ENCODE data around the gene CDC27. TPM values are rescaled to one million over a fixed set of nuclear protein-coding genes. Genes with fewer than 3 reads are reported as not detected.

CDC27 gene
- total RNA-seq, 1 experiment from 2014 or later = 191 TPM

DNA sequence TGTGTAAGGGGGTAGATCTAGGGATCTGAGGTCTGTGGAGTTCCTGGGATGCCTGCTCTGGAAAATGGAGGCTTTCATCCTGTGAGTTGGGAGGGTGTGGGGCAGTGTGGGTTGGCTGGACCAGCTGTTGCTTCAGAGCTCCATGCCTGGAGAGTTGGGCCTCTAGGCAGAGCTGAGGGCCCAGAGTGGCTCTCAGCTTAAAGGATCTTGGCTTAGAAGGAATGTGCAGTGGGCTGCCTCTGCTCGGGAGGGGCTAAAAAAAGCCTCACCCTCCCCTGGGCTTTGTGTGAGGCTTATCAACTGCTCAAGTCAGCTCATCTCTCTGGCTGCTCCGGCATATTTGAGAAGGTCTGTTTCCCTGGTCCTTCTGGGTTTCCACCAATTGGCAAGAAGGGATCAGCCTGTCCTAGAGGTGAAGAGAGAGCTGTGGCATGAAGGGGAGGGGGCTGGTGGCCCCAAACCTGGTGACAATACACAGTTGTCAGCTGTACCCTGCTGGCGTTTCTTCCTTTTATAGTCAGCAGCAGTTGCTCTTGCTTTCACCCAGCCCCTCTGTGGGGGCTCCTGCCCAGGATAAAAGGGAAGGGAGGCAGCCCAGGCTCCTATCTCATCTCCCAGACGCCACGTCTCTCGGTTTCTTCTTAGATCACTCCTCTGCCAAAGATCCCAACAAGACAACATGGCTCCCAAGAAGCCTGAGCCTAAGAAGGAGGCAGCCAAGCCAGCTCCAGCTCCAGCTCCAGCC is 19.8 kb upstream of the CDC27 start, which contains the start of gene MYL4:
Gene MYL4 (plus strand): TSS at position 605 of the 745 bp plus-strand sequence. CDS start 75 bp downstream, at position 680.
- Histone ChIP-seq H3K4me2 (ENCODE audit: low read length) (no peak within 1 kb of the TSS), H3K9me2 (ENCODE audit: insufficient read depth) (no peaks in the 10 kb centered on the region), H3K27ac (ENCODE audit: low read depth, low read length) (no peak within 1 kb of the TSS), H3K4me1 (ENCODE audit: control insufficient read depth in 1 of 2, insufficient read depth in 2 of 2, low read length in 2 of 2) (peaks cover 9 to 16% of the 10 kb centered on the region in 2 experiments), H3K9ac (ENCODE audit: low read length) (no peak within 1 kb of the TSS), H3K79me2 (ENCODE audit: insufficient read depth, low read length) (no peaks in the 10 kb centered on the region), H3K4me3 (replicated peaks in 1 of 2; ENCODE audit: low read depth in 1 of 2, low read length in 2 of 2) (no peak within 1 kb of the TSS), H2AFZ (ENCODE audit: low read depth, low read length, poor library complexity, severe bottlenecking) (no peak within 1 kb of the TSS), H3K27me3 (ENCODE audit: insufficient read depth, low read length) (no peaks in the 10 kb centered on the region), H4K20me1 (ENCODE audit: insufficient read depth) (no peaks in the 10 kb centered on the region), H3K36me3 (ENCODE audit: control insufficient read depth in 1 of 2, insufficient read depth in 2 of 2, low read length in 2 of 2) (no peaks in the 10 kb centered on the region), H3K9me3 (ENCODE audit: control insufficient read depth in 1 of 2, insufficient read depth in 1 of 2, low read depth in 1 of 2, low read length in 2 of 2) (no peaks in the 10 kb centered on the region)
- intact Hi-C loops (cut with micrococcal nuclease) = no loop called here
- no TSS peak for BruUV-seq (replicated peaks)
- ChIA-PET RAD21 (ENCODE audit: low non-redundant PET in 1 of 2, low total read pairs in 2 of 2, uncharacterized antibody in 2 of 2, unreplicated experiment in 2 of 2) (no interaction called here), POLR2A (no interaction called here), CTCF (no interaction called here)
- TF ChIP-seq SP1 (IDR thresholded peaks at IDR 0.05; ENCODE audit: low read depth) = no peak
- TF ChIP-seq EGR1 (IDR thresholded peaks at IDR 0.05; ENCODE audit: low read depth) = no peak
- TF ChIP-seq CBX3 (IDR thresholded peaks at IDR 0.05; ENCODE audit: low read depth) = no peak
- TF ChIP-seq, protein P1, sequence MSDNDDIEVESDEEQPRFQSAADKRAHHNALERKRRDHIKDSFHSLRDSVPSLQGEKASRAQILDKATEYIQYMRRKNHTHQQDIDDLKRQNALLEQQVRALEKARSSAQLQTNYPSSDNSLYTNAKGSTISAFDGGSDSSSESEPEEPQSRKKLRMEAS (IDR thresholded peaks at IDR 0.05) = no peak
- ATAC-seq (no peak), DNase-seq (ENCODE audit: low read depth, low spot score) (no peak)

- DNase-seq (ENCODE audit: low read depth, low spot score) = no peak
- Histone ChIP-seq H3K9ac (ENCODE audit: low read length) (no peak overlapping the region), H3K4me1 (ENCODE audit: control insufficient read depth in 1 of 2, insufficient read depth in 2 of 2, low read length in 2 of 2) (peaks cover 9 to 16% of the 10 kb centered on the region in 2 experiments), H3K36me3 (ENCODE audit: control insufficient read depth in 1 of 2, insufficient read depth in 2 of 2, low read length in 2 of 2) (no peaks in the 10 kb centered on the region), H4K20me1 (ENCODE audit: insufficient read depth) (no peaks in the 10 kb centered on the region), H2AFZ (ENCODE audit: low read depth, low read length, poor library complexity, severe bottlenecking) (no peak overlapping the region), H3K4me2 (ENCODE audit: low read length) (no peak overlapping the region), H3K79me2 (ENCODE audit: insufficient read depth, low read length) (no peaks in the 10 kb centered on the region), H3K4me3 (replicated peaks in 1 of 2; ENCODE audit: low read depth in 1 of 2, low read length in 2 of 2) (no peak overlapping the region), H3K27ac (ENCODE audit: low read depth, low read length) (no peak overlapping the region), H3K27me3 (ENCODE audit: insufficient read depth, low read length) (no peaks in the 10 kb centered on the region), H3K9me3 (ENCODE audit: control insufficient read depth in 1 of 2, insufficient read depth in 1 of 2, low read depth in 1 of 2, low read length in 2 of 2) (no peaks in the 10 kb centered on the region), H3K9me2 (ENCODE audit: insufficient read depth) (no peaks in the 10 kb centered on the region)
- intact Hi-C loops (cut with micrococcal nuclease) = no loop called here
- ChIA-PET RAD21 (ENCODE audit: low non-redundant PET in 1 of 2, low total read pairs in 2 of 2, uncharacterized antibody in 2 of 2, unreplicated experiment in 2 of 2) (no interaction called here), CTCF (no interaction called here), POLR2A (no interaction called here)
- BruUV-seq (replicated peaks) = no TSS peak
- no peak for ATAC-seq
- TF ChIP-seq SIN3A (IDR thresholded peaks at IDR 0.05; ENCODE audit: low read depth) (no peak), ZBTB33 (IDR thresholded peaks at IDR 0.05; ENCODE audit: extremely low read depth, insufficient replicate concordance, low read length) (no peak), FOSL1 (IDR thresholded peaks at IDR 0.05; ENCODE audit: low read depth) (no peak), EGR1 (IDR thresholded peaks at IDR 0.05; ENCODE audit: low read depth) (no peak), POLR2A (IDR thresholded peaks at IDR 0.05; ENCODE audit: borderline replicate concordance, extremely low read depth, insufficient read depth, insufficient read length) (no peak), EZH2 (IDR thresholded peaks at IDR 0.05) (no peak), CTCF (IDR thresholded peaks at IDR 0.05 in 2 of 3, conservative IDR thresholded peaks at IDR 0.05 in 1 of 3; ENCODE audit: borderline replicate concordance in 1 of 3, insufficient read depth in 1 of 3, low read depth in 2 of 3, low read length in 2 of 3) (no peak), SRF (IDR thresholded peaks at IDR 0.05; ENCODE audit: low read depth) (no peak)
Measured at GRCh38 chr17:47207143-47208067, 18.3 kb upstream of the CDC27 start.

Data from HCT116 (cell line).